Activated CD4-positive, alpha-beta memory T cell treated with anti-CD3 and anti-CD28 coated beads, Interleukin-2, amount 10 ng/mL, durations not matched to agents 7 days and 5 days (primary cell): ENCODE measurements around the gene ZNFX1. TPM values are rescaled to one million over a fixed set of nuclear protein-coding genes. Genes with fewer than 3 reads are reported as not detected.
A peak's percentile ranks its signal among the peaks of the same experiment; 100 is the strongest.

ENCODE experiments used
- CTCF ChIA-PET: fragments of 350-600 bp; sonication (Branson Sonifier 250); formaldehyde crosslinking; loops from one replicate; lab custom pipeline; 2021; ENCODE audit warnings: antibody characterized with exemption, inconsistent platforms; lab: Charles Lee
- POLR2A ChIA-PET: fragments of 350-600 bp; sonication (Branson Sonifier 250); formaldehyde crosslinking; loops from one replicate; lab custom pipeline; 2021; ENCODE audit warnings: antibody characterized with exemption; lab: Charles Lee
- DNase-seq: peaks from one replicate; pipeline ENCODE4 v3.0.0-alpha.2; 2020
- H3K27ac Mint-ChIP-seq: one replicate; pipeline ENCODE4 v1.8.0; 2021; ENCODE audit warnings: mild to moderate bottlenecking, mixed read lengths
- H3K27me3 Mint-ChIP-seq: one replicate; pipeline ENCODE4 v1.8.0; 2021; ENCODE audit warnings: mixed read lengths
- H3K36me3 Mint-ChIP-seq: one replicate; pipeline ENCODE4 v1.8.0; 2021; ENCODE audit warnings: low read depth, mixed read lengths
- H3K4me1 Mint-ChIP-seq: one replicate; pipeline ENCODE4 v1.8.0; 2021; ENCODE audit warnings: mixed read lengths
- H3K4me3 Mint-ChIP-seq: one replicate; pipeline ENCODE4 v1.8.0; 2021; ENCODE audit warnings: mild to moderate bottlenecking, mixed read lengths
- H3K9me3 Mint-ChIP-seq: one replicate; pipeline ENCODE4 v1.8.0; 2021; ENCODE audit warnings: mixed read lengths
- total RNA-seq, 2 experiments: library from RNA; stranded (reverse); gene quantifications; one replicate each; pipeline ENCODE4 v1.2.3, GENCODE V29; 2021

The ZNFX1 gene
- total RNA-seq, 2 experiments from 2014 or later: 88.7 to 89.5 TPM

- H3K27ac Mint-ChIP-seq: peak overlapping the region; percentile 98
- ChIA-PET CTCF (interaction anchor here (1.5 to 1.9 kb wide), 3 partner anchors 9 to 59 kb away, joined by 4 to 8 read pairs (median 6); no protein-coding TSS in a partner anchor), POLR2A (interaction anchor here (0.6 to 9.6 kb wide), 13 partner anchors 7 to 1790 kb away, joined by 3 to 145 read pairs (median 5); partner anchors contain the start of gene CSE1L)
- no peaks in the 10 kb centered on the region for H3K27me3 Mint-ChIP-seq
- H3K9me3 Mint-ChIP-seq: peaks cover 9% of the 10 kb centered on the region
- peaks cover 54% of the 10 kb centered on the region for H3K4me1 Mint-ChIP-seq
- H3K4me3 Mint-ChIP-seq: peak overlapping the region; percentile 100
- H3K36me3 Mint-ChIP-seq: peaks cover 80% of the 10 kb centered on the region
- DNase-seq: peak; percentile 47
These were observed 1.5 kb downstream of the ZNFX1 start for GRCh38 chr20:49276161-49276960.

DNA sequence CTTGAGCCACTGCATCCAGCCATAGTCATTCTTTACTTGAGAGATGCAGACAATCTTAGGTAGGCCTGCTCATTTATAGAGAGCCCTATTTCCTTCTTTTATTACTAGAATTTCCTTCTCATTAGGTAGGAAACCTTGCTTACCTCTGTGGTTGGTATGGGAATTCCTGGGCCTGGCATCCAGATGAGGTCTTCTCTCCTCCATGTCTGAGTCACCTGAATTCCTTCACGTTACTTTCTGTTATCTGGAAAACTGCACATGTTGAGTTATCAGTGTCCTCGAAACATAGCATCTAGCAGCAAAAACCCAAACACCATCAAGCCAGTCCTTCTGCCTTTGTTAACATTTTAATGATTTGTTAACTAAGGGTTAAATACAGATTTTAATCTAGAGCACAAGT lies 2.2 kb downstream of the ZNFX1 start:
- H3K27ac Mint-ChIP-seq: peak overlapping the region; percentile 98
- peaks cover 80% of the 10 kb centered on the region for H3K36me3 Mint-ChIP-seq
- ChIA-PET POLR2A (interaction anchor here (0.6 to 9.6 kb wide), 11 partner anchors 7 to 1789 kb away, joined by 3 to 145 read pairs (median 6); partner anchors contain the start of gene CSE1L), CTCF (interaction anchor here (1.2 to 1.9 kb wide), 4 partner anchors 8 to 58 kb away, joined by 3 to 8 read pairs (median 5); no protein-coding TSS in a partner anchor)
- peaks cover 54% of the 10 kb centered on the region for H3K4me1 Mint-ChIP-seq
- peak overlapping the region; percentile 100 for H3K4me3 Mint-ChIP-seq
- H3K9me3 Mint-ChIP-seq: peaks cover 4% of the 10 kb centered on the region
- H3K27me3 Mint-ChIP-seq: no peaks in the 10 kb centered on the region
- no peak for DNase-seq

DNA sequence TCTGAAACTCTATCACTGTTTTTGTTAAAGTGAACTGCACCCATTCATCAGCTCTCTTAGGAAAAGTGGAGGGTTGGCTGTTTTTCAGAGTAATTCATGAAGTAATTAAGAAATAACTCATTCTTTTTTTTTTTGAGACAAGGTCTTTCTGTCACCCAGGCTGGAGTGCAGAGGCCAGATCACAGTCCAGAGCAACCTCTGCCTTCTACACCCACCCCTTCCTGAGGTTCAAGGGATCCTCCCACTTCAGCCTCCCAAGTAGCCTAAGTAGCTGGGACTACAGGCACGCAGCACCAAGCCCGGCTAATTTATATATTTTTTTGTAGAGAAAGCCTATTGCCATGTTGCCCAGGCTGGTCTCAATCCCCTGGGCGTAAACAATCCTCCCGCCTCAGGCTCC lies 2.6 kb downstream of the ZNFX1 start:
- H3K4me1 Mint-ChIP-seq: peaks cover 55% of the 10 kb centered on the region
- peaks cover under 1% of the 10 kb centered on the region for H3K9me3 Mint-ChIP-seq
- ChIA-PET POLR2A (interaction anchor here (0.6 to 9.6 kb wide), 7 partner anchors 6 to 785 kb away, joined by 3 to 145 read pairs (median 6); no protein-coding TSS in a partner anchor), CTCF (interaction anchor here (1.2 to 1.9 kb wide), 3 partner anchors 29 to 58 kb away, joined by 3 to 8 read pairs (median 4); no protein-coding TSS in a partner anchor)
- H3K27me3 Mint-ChIP-seq: no peaks in the 10 kb centered on the region
- H3K27ac Mint-ChIP-seq: peak overlapping the region; percentile 98
- H3K4me3 Mint-ChIP-seq: peak overlapping the region; percentile 100
- no peak for DNase-seq
- peaks cover 80% of the 10 kb centered on the region for H3K36me3 Mint-ChIP-seq

DNA sequence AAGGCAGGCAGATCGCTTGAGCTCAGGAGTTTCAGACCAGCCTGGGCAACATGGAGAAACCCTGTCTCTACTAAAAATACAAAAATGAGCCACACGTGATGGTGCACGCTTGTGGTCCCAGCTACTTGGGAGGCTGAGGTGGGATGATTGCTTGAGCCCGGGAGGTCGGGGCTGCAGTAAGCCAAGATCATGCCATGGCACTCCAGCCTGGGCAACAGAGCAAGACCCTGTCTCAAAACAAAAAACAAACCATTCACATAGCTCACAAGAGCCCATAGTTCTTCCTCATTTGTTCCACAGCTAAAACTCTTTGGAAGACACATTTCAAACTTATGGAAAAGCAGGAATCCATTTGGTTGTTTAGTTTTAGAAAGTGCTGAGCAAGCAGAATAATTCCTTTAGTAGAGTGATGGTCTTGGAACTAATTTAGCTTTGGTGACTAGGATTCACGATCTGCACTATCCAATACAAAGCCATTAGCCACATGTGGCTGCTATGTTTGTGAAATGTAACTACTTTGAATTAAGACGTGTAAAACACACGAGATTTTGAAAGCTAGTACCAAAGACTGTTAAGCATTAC lies 4.1 kb downstream of the ZNFX1 start:
- Mint-ChIP-seq H3K4me3 (no peak overlapping the region), H3K27me3 (no peaks in the 10 kb centered on the region), H3K9me3 (peaks cover 3% of the 10 kb centered on the region), H3K4me1 (peaks cover 62% of the 10 kb centered on the region), H3K27ac (peak overlapping the region; percentile 35), H3K36me3 (peaks cover 80% of the 10 kb centered on the region)
- DNase-seq: no peak
- ChIA-PET CTCF (interaction anchor here (1.1 kb wide), 1 partner anchor 57 kb away, joined by 4 read pairs; no protein-coding TSS in a partner anchor), POLR2A (interaction anchor here (0.7 to 10.6 kb wide), 4 partner anchors 6 to 19 kb away, joined by 3 to 145 read pairs (median 3); partner anchors contain the start of gene ZNFX1)

DNA sequence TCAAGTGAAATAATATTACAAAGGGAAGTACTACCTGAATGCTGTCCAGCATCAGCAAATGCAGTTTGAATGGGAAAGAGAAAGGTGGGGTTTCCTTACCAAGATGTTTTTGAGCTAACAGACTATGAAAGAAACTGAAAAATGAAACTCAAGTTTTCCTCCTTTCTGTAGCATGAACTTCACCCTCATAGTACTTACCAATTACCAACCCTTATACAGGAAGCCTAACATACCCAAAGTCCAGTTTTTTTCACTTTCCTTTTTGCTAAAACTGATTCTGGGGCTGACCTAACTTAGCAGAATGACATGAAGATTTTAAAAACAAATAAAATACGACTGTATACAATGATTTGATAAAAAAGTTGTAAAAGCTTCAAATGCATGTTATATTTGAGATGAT lies 5.2 kb downstream of the ZNFX1 start:
- Mint-ChIP-seq H3K9me3 (peaks cover 3% of the 10 kb centered on the region), H3K4me1 (peaks cover 70% of the 10 kb centered on the region), H3K27ac (peak overlapping the region; percentile 73), H3K4me3 (peak overlapping the region; percentile 59), H3K36me3 (peaks cover 83% of the 10 kb centered on the region), H3K27me3 (no peaks in the 10 kb centered on the region)
- POLR2A ChIA-PET: interaction anchor here (1.0 to 10.6 kb wide), 4 partner anchors 7 to 226 kb away, joined by 3 to 145 read pairs (median 6); partner anchors contain the start of genes CSE1L and ZNFX1
- no peak for DNase-seq
- CTCF ChIA-PET: no interaction called here

- Mint-ChIP-seq H3K27me3 (no peaks in the 10 kb centered on the region), H3K27ac (peak overlapping the region; percentile 9)
- POLR2A ChIA-PET: interaction anchor here (1.6 to 10.6 kb wide), 3 partner anchors 9 to 17 kb away, joined by 4 to 145 read pairs (median 10); partner anchors contain the start of gene ZNFX1
These were observed 7.1 kb downstream of the ZNFX1 start for GRCh38 chr20:49270736-49271135.

GRCh38 chr20:49270177-49270576 lies 7.7 kb downstream of the ZNFX1 start:
- Mint-ChIP-seq H3K36me3 (peaks cover 81% of the 10 kb centered on the region), H3K27me3 (no peaks in the 10 kb centered on the region), H3K27ac (no peak overlapping the region), H3K9me3 (peaks cover 3% of the 10 kb centered on the region), H3K4me3 (peak overlapping the region; percentile 18), H3K4me1 (peaks cover 77% of the 10 kb centered on the region)
- ChIA-PET CTCF (interaction anchor here (1.2 kb wide), 1 partner anchor 7 kb away, joined by 5 read pairs; no protein-coding TSS in a partner anchor), POLR2A (interaction anchor here (10.6 kb wide), 1 partner anchor 9 kb away, joined by 145 read pairs; the partner anchor contains the start of gene ZNFX1)
- DNase-seq: no peak

More at GRCh38 chr20:49270736-49271135, 7.1 kb downstream of the ZNFX1 start:
- CTCF ChIA-PET: interaction anchor here (1.2 to 1.7 kb wide), 2 partner anchors 8 to 53 kb away, joined by 4 to 5 read pairs; no protein-coding TSS in a partner anchor
- H3K36me3 Mint-ChIP-seq: peaks cover 81% of the 10 kb centered on the region
- peaks cover 3% of the 10 kb centered on the region for H3K9me3 Mint-ChIP-seq
- H3K4me3 Mint-ChIP-seq: peak overlapping the region; percentile 18
- no peak for DNase-seq
- peaks cover 79% of the 10 kb centered on the region for H3K4me1 Mint-ChIP-seq

DNA sequence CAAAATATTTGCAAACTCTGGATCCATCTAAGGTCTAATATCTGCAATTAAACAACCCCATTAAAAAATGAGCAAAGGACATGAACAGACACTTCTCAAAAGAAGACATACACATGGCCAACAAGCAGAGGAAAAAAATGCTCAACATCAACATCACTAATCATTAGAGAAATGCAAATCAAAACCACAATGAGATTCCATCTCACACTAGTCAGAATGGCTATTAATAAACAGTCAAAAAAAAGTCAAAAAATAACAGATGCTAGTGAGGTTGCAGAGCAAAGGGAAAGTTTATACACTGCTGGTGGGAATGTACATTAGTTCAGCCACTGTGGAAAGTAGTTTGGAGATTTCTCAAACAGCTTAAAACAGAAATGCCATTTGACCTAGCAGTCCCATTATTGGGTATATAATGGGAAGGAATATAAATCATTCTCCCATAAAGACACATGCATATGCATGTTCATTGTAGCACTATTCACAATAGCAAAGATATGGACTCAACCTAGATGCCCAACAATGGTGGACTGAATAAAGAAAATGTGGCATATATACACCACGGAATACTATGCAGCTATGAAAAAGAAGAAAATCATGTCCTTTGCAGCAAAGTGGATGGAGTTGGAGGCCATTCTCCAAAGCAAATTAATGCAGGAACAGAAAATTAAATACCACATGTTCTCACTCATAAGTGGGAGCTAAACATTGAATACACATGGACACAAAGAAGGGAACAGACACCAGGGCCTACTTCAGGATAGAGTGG lies 9.1 kb downstream of the ZNFX1 start:
- Mint-ChIP-seq H3K27ac (peak overlapping the region; percentile 67), H3K9me3 (peaks cover 3% of the 10 kb centered on the region), H3K4me1 (peaks cover 77% of the 10 kb centered on the region), H3K36me3 (peaks cover 89% of the 10 kb centered on the region), H3K4me3 (peak overlapping the region; percentile 74), H3K27me3 (no peaks in the 10 kb centered on the region)
- CTCF ChIA-PET: interaction anchor here (2.0 to 2.1 kb wide), 2 partner anchors 8 to 51 kb away, joined by 5 to 6 read pairs; no protein-coding TSS in a partner anchor
- POLR2A ChIA-PET: interaction anchor here (1.1 to 10.6 kb wide), 3 partner anchors 11 to 18 kb away, joined by 3 to 145 read pairs (median 6); partner anchors contain the start of gene ZNFX1
- no peak for DNase-seq

GRCh38 chr20:49267327-49267726 lies 10.5 kb downstream of the ZNFX1 start:
- H3K4me3 Mint-ChIP-seq: peak overlapping the region; percentile 75
- peaks cover 91% of the 10 kb centered on the region for H3K36me3 Mint-ChIP-seq
- H3K27me3 Mint-ChIP-seq: no peaks in the 10 kb centered on the region
- POLR2A ChIA-PET: interaction anchor here (0.6 to 10.6 kb wide), 8 partner anchors 9 to 325 kb away, joined by 3 to 145 read pairs (median 6); partner anchors contain the start of gene ZNFX1
- H3K4me1 Mint-ChIP-seq: peaks cover 71% of the 10 kb centered on the region
- DNase-seq: no peak
- CTCF ChIA-PET: interaction anchor here (0.7 to 2.1 kb wide), 6 partner anchors 9 to 341 kb away, joined by 3 to 6 read pairs (median 3); no protein-coding TSS in a partner anchor
- H3K27ac Mint-ChIP-seq: peak overlapping the region; percentile 66
- peaks cover 3% of the 10 kb centered on the region for H3K9me3 Mint-ChIP-seq

DNA sequence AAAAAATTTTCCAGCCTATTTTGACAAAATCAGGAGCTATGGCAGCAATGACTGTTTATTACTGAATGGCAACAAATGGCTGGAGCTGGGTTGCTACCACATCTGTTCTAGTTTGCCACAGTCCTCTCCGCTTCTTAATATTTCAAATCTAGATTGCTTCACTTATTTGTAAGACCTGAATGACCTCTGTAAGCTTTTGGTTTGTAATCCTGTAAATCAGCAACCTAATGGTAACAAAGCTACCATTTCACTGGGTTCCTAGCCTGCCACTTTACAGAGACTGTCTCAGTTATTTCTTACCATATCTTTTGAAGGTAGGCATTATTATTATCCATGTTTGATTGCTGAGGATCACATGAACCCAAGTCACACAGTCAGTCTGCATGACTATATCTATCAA lies 15.4 kb downstream of the ZNFX1 start:
- peaks cover 44% of the 10 kb centered on the region for H3K4me1 Mint-ChIP-seq
- H3K9me3 Mint-ChIP-seq: no peaks in the 10 kb centered on the region
- H3K4me3 Mint-ChIP-seq: no peak overlapping the region
- no peak overlapping the region for H3K27ac Mint-ChIP-seq
- peaks cover 81% of the 10 kb centered on the region for H3K36me3 Mint-ChIP-seq
- DNase-seq: no peak
- no peaks in the 10 kb centered on the region for H3K27me3 Mint-ChIP-seq
- CTCF ChIA-PET: interaction anchor here (0.7 to 1.4 kb wide), 3 partner anchors 8 to 853 kb away, joined by 3 to 5 read pairs (median 3); no protein-coding TSS in a partner anchor
- POLR2A ChIA-PET: interaction anchor here (0.8 to 1.4 kb wide), 4 partner anchors 9 to 19 kb away, joined by 3 read pairs; no protein-coding TSS in a partner anchor

- Mint-ChIP-seq H3K4me3 (no peak overlapping the region), H3K36me3 (peaks cover 84% of the 10 kb centered on the region), H3K27ac (no peak overlapping the region), H3K9me3 (no peaks in the 10 kb centered on the region), H3K27me3 (no peaks in the 10 kb centered on the region), H3K4me1 (peaks cover 32% of the 10 kb centered on the region)
- DNase-seq: no peak
- CTCF ChIA-PET: interaction anchor here (1.6 kb wide), 1 partner anchor 15 kb away, joined by 9 read pairs; no protein-coding TSS in a partner anchor
- POLR2A ChIA-PET: interaction anchor here (0.6 to 1.4 kb wide), 3 partner anchors 18 to 154 kb away, joined by 3 read pairs; no protein-coding TSS in a partner anchor
These were observed 16.7 kb downstream of the ZNFX1 start for GRCh38 chr20:49261173-49261572.
